Mucosa of rectum (tissue), 2 donors: ENCODE measurements around the gene LALBA.

Source experiments
- H3K27ac ChIP-seq, 2 donors: one replicate each; pipeline ENCODE4 v1.7.0; 2013; ENCODE audit warnings: inconsistent platforms in 2 of 2, low read depth in 2 of 2, low read length in 2 of 2
- H3K27me3 ChIP-seq, 2 donors: one replicate each; pipeline ENCODE4 v1.7.0; 2013; ENCODE audit warnings: low read length in 2 of 2; ENCODE audit not compliant: control insufficient read depth in 2 of 2, insufficient read depth in 2 of 2
- H3K36me3 ChIP-seq, 2 donors: one replicate each; pipeline ENCODE4 v1.7.0; 2013; ENCODE audit warnings: low read length in 2 of 2; ENCODE audit not compliant: control insufficient read depth in 2 of 2, insufficient read depth in 2 of 2
- H3K4me1 ChIP-seq, 2 donors: one replicate each; pipeline ENCODE4 v1.7.0; 2013; ENCODE audit warnings: low read length in 2 of 2, mild to moderate bottlenecking in 1 of 2; ENCODE audit not compliant: control insufficient read depth in 2 of 2, insufficient read depth in 2 of 2
- H3K4me3 ChIP-seq, 2 donors: one replicate each; pipeline ENCODE4 v1.7.0; 2013; ENCODE audit warnings: low read length in 2 of 2
- H3K9ac ChIP-seq, 2 donors: one replicate each; pipeline ENCODE4 v1.7.0; 2013; ENCODE audit warnings: low read length in 2 of 2, low read depth in 1 of 2, mild to moderate bottlenecking in 1 of 2
- H3K9me3 ChIP-seq, 2 donors: one replicate each; pipeline ENCODE4 v1.7.0; 2013; ENCODE audit warnings: low read length in 2 of 2; ENCODE audit not compliant: control insufficient read depth in 2 of 2
- donor health status: healthy.
- donor health status: Normal muscosa, but diverticular disease.

The LALBA gene

GRCh38 chr12:48569946-48570345 lies at the start of gene LALBA:
LALBA (minus strand) TSS chr12:48570046; CDS start chr12:48570020, 26 bp downstream.
- Histone ChIP-seq H3K36me3 (no peaks in the 10 kb centered on the region), H3K9ac (no peak within 1 kb of the TSS), H3K27ac (no peak within 1 kb of the TSS), H3K9me3 (no peaks in the 10 kb centered on the region), H3K27me3 (no peaks in the 10 kb centered on the region), H3K4me3 (no peak within 1 kb of the TSS), H3K4me1 (no peaks in the 10 kb centered on the region)

- Histone ChIP-seq H3K36me3 (no peaks in the 10 kb centered on the region), H3K9ac (no peak overlapping the region), H3K27ac (no peak overlapping the region), H3K4me3 (no peak overlapping the region), H3K4me1 (no peaks in the 10 kb centered on the region), H3K27me3 (no peaks in the 10 kb centered on the region), H3K9me3 (no peaks in the 10 kb centered on the region)
Observed at GRCh38 chr12:48618541-48618940, 48.7 kb upstream of the LALBA start.

- Histone ChIP-seq H3K9ac (no peak overlapping the region), H3K9me3 (no peaks in the 10 kb centered on the region), H3K36me3 (no peaks in the 10 kb centered on the region), H3K27ac (no peak overlapping the region), H3K4me1 (no peaks in the 10 kb centered on the region), H3K27me3 (no peaks in the 10 kb centered on the region), H3K4me3 (no peak overlapping the region)
Observed at GRCh38 chr12:48615681-48616080, 45.8 kb upstream of the LALBA start.

GRCh38 chr12:48613321-48613720 lies 43.5 kb upstream of the LALBA start:
- no peaks in the 10 kb centered on the region for H3K4me1 ChIP-seq
- H3K27me3 ChIP-seq: no peaks in the 10 kb centered on the region
- no peak overlapping the region for H3K4me3 ChIP-seq
- H3K27ac ChIP-seq: no peak overlapping the region
- no peak overlapping the region for H3K9ac ChIP-seq
- no peaks in the 10 kb centered on the region for H3K9me3 ChIP-seq
- H3K36me3 ChIP-seq: no peaks in the 10 kb centered on the region

DNA sequence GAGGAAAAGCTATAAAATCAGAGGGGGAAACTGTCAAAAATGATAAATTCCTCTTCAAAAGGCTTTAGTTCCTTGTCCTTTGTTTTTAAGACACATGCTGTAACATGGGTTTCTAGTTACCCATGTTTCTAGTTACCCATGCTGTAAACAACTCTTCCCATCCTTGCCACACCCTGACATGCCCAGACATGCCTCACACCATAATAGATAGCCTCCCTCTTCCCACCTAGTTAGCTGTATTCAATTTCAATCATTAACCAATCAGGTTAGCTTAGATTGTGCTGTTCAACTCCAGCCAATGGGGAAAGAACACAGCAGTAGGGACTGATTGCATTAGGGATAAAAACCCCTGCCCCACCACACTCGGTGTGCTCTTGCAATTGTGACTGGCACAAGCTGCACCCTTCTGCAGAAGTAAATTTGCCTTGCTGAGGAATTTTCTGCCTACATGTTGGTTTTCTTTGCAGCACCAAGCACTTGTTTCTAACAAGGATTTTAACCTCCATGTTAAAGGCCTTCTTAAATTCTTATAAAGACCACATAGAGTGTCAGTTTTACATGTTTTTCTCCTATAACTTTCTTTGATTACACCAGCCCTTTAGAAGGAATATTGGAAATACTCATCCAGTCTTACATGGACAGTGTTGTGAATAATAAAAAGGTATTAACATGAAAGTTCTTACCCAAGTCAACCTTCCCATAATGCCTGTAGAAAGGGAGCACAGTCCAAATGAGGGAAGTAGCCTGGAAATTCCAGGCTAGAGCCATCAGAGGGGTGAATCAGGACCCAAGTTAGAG lies 32.5 kb upstream of the LALBA start:
- no peak overlapping the region for H3K9ac ChIP-seq
- no peaks in the 10 kb centered on the region for H3K4me1 ChIP-seq
- H3K27me3 ChIP-seq: no peaks in the 10 kb centered on the region
- H3K4me3 ChIP-seq: no peak overlapping the region
- peaks cover 0 to 3% of the 10 kb centered on the region in 2 donors for H3K9me3 ChIP-seq
- H3K36me3 ChIP-seq: no peaks in the 10 kb centered on the region
- no peak overlapping the region for H3K27ac ChIP-seq

DNA sequence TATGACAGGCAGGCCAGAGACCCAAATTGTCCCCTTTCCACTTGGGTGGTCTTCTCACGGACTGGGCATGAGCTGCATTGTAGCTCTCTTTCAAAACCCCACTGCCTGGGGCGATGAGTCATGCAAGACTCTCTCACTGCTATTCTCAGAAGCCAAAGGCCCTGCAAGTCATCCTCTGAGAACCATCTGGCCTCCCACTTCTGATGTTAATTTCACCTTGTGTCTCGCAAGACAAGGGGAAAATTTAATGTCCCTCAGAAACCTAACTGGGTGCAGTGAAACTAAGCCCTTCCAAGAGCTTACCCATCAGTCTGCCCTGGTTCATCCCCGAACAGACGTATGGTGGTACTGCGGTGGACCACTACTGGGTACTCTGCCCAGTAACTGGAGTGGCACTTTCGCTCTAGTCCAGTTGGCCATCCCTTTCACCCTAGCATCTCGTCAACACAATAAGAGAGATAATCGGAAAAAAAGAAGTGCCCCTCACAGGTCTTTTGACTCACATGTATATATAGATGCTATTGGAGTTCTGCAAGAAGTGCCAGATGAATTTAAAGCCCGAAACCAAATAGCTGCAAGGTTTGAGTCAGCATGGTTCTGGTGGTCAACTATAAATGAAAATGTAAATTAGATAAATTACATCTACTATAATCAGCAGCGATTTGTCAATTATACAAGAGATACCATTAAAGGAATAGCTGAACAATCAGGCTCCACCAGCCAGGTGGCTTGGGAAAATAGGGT lies 31.3 kb upstream of the LALBA start:
- Histone ChIP-seq H3K9ac (no peak overlapping the region), H3K9me3 (peaks cover 0 to 3% of the 10 kb centered on the region in 2 donors), H3K4me1 (no peaks in the 10 kb centered on the region), H3K4me3 (no peak overlapping the region), H3K36me3 (no peaks in the 10 kb centered on the region), H3K27ac (no peak overlapping the region), H3K27me3 (no peaks in the 10 kb centered on the region)

- Histone ChIP-seq H3K9me3 (no peaks in the 10 kb centered on the region), H3K36me3 (no peaks in the 10 kb centered on the region), H3K4me1 (no peaks in the 10 kb centered on the region), H3K27me3 (no peaks in the 10 kb centered on the region), H3K4me3 (no peak overlapping the region), H3K9ac (no peak overlapping the region), H3K27ac (no peak overlapping the region)
Observed at GRCh38 chr12:48600552-48600951, 30.7 kb upstream of the LALBA start.

- Histone ChIP-seq H3K9me3 (no peaks in the 10 kb centered on the region), H3K9ac (no peak overlapping the region), H3K36me3 (no peaks in the 10 kb centered on the region), H3K27ac (no peak overlapping the region), H3K4me3 (no peak overlapping the region), H3K4me1 (no peaks in the 10 kb centered on the region), H3K27me3 (no peaks in the 10 kb centered on the region)
Observed at GRCh38 chr12:48592591-48593086, 22.8 kb upstream of the LALBA start.

DNA sequence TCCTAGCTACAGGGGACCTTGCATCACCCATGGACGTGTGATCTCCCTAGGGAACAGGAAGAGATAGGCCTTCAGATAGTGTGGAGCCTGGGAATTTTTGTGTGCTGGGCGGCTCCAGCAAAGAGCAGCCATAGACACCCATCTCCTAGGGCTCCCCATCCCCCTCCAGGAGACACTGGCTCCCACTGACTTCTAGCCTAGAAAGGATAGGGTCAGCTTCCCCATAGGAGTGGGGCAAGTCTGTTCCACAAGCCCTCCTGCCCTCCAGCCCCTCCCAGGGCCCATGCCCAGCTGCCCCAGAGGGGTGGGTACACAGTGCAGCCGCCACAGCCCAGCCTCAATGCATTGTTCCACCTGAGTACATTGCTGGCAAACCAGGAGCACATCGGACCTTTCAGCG lies 16.5 kb upstream of the LALBA start:
- Histone ChIP-seq H3K9me3 (no peaks in the 10 kb centered on the region), H3K4me3 (no peak overlapping the region)

GRCh38 chr12:48583728-48584127 lies 13.9 kb upstream of the LALBA start:
- Histone ChIP-seq H3K4me3 (no peak overlapping the region), H3K9ac (no peak overlapping the region), H3K4me1 (no peaks in the 10 kb centered on the region), H3K27me3 (peaks cover 0 to 4% of the 10 kb centered on the region in 2 donors), H3K9me3 (no peaks in the 10 kb centered on the region), H3K36me3 (no peaks in the 10 kb centered on the region), H3K27ac (no peak overlapping the region)

More for the DNA sequence above, 16.5 kb upstream of the LALBA start:
- H3K9ac ChIP-seq: no peak overlapping the region
- H3K4me1 ChIP-seq: no peaks in the 10 kb centered on the region
- no peak overlapping the region for H3K27ac ChIP-seq
- no peaks in the 10 kb centered on the region for H3K36me3 ChIP-seq
- H3K27me3 ChIP-seq: peaks cover 0 to 4% of the 10 kb centered on the region in 2 donors
